ENCODE results near the gene ABCA1.

DNA sequence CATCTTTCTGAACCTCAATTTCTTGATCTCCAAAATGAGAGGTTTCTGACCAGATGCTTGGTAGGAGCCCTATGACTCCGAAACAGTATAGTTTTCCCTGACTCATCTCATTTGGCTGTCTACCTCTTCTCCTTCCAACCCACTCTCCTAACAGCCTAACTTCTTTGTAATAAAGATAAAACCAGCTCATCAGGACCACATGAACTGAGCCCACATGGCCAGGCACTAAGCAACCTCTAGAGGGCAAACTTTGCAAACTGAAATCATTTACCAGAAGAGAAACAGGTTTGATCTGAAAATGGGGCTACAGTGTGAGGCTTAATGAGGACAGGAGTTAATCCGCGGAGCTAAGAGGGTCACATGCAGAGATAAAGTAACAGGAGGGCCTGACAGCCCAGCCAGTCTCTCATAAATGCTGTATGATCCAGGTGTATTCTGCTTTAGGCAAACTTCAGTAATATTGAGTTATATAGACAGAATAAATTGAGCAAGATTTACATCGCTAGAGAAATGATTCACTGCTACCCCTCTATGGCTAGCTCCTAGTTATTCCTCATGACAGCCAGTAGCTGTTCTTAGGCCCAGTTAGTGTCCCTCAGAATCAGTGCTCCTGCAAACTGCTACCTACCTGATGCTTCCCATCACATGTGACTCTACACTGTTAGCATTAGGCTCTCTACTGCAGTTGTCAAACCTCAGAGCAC, 64.6 kb downstream of the ABCA1 start:
- TF ChIP-seq SMC3 (IDR thresholded peaks at IDR 0.05; ENCODE audit: low read depth, low read length), result peak; percentile 86
- TF ChIP-seq MAFK (IDR thresholded peaks at IDR 0.05; ENCODE audit: low read depth, low read length), result peak; percentile 74
- TF ChIP-seq, protein P1, sequence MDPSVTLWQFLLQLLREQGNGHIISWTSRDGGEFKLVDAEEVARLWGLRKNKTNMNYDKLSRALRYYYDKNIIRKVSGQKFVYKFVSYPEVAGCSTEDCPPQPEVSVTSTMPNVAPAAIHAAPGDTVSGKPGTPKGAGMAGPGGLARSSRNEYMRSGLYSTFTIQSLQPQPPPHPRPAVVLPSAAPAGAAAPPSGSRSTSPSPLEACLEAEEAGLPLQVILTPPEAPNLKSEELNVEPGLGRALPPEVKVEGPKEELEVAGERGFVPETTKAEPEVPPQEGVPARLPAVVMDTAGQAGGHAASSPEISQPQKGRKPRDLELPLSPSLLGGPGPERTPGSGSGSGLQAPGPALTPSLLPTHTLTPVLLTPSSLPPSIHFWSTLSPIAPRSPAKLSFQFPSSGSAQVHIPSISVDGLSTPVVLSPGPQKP (IDR thresholded peaks at IDR 0.05; ENCODE audit: borderline replicate concordance, low read depth, low read length), result no peak
- TF ChIP-seq POLR2A (IDR thresholded peaks at IDR 0.05; ENCODE audit: low read depth, low read length), result no peak
- TF ChIP-seq RCOR1 (IDR thresholded peaks at IDR 0.05; ENCODE audit: insufficient replicate concordance, low read length), result no peak
- no peak for TF ChIP-seq MAZ (IDR thresholded peaks at IDR 0.05; ENCODE audit: borderline replicate concordance, low read depth, low read length)
- TF ChIP-seq, protein P2, sequence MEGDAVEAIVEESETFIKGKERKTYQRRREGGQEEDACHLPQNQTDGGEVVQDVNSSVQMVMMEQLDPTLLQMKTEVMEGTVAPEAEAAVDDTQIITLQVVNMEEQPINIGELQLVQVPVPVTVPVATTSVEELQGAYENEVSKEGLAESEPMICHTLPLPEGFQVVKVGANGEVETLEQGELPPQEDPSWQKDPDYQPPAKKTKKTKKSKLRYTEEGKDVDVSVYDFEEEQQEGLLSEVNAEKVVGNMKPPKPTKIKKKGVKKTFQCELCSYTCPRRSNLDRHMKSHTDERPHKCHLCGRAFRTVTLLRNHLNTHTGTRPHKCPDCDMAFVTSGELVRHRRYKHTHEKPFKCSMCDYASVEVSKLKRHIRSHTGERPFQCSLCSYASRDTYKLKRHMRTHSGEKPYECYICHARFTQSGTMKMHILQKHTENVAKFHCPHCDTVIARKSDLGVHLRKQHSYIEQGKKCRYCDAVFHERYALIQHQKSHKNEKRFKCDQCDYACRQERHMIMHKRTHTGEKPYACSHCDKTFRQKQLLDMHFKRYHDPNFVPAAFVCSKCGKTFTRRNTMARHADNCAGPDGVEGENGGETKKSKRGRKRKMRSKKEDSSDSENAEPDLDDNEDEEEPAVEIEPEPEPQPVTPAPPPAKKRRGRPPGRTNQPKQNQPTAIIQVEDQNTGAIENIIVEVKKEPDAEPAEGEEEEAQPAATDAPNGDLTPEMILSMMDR (conservative IDR thresholded peaks at IDR 0.05; ENCODE audit: low read depth, low read length), result peak; percentile 88
- TF ChIP-seq, protein P3, sequence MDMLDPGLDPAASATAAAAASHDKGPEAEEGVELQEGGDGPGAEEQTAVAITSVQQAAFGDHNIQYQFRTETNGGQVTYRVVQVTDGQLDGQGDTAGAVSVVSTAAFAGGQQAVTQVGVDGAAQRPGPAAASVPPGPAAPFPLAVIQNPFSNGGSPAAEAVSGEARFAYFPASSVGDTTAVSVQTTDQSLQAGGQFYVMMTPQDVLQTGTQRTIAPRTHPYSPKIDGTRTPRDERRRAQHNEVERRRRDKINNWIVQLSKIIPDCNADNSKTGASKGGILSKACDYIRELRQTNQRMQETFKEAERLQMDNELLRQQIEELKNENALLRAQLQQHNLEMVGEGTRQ (IDR thresholded peaks at IDR 0.05; ENCODE audit: low read depth, low read length), result peak; percentile 39; the same call in 1 of the 2 replicates
- peak; percentile 64; the same call in 1 of the 2 replicates for TF ChIP-seq MXI1 (IDR thresholded peaks at IDR 0.05; ENCODE audit: borderline replicate concordance, low read depth, low read length)
- TF ChIP-seq FOS (IDR thresholded peaks at IDR 0.05; ENCODE audit: low read depth, low read length), result no peak
- no peak for TF ChIP-seq CEBPB (IDR thresholded peaks at IDR 0.05; ENCODE audit: low read depth, low read length)
- TF ChIP-seq RAD21 (IDR thresholded peaks at IDR 0.05; ENCODE audit: low read length), result peak; percentile 86
